Measurements from ENCODE around the gene TSN.

TSN gene

DNA sequence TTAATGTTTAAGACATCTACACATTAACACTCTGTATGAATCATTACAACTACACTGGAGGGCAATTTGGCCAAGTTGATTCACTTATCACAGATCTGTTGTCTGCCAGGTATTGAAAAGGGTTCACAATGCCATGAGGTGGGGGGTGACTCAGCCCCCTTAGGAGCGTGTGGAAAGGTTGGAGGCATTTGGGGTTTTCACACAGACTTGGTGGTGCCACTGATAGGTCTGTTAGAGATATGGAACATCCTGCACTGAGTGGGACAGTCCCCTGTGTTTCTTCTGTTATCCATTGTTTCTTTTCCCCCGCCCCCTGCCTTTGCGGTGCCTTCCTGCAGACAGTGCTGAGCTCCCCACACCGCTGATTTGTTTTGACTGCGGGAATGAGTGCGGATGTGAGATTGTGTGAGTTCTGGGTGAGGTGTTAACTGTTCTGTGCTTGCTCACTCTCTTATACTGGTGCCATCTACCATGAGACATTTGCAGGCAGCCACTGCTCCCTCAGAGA is 9.3 kb upstream of the TSN start:
- DNase-seq, result no peak

- peak; percentile 14 for DNase-seq
These were observed 7.2 kb upstream of the TSN start for GRCh38 chr2:121748202-121748601.

DNA sequence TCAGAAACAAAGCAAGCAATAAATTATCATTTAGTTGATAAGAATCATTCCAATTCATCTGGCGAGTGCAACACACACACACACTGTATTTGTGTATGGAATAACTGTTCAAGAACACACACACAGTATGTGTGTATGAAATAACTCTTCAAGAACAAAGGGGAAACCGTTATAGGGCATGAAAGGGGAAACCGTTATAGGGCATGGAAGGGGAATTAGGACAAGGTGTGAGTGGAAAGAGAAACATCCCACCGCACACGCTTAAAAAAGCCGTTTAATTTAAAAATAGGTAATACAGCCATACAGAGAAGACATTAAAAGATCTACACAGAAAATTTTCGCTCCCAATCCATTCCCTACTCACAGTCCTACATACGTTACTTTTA is 607 bp upstream of the TSN start:
- DNase-seq, result no peak

DNA sequence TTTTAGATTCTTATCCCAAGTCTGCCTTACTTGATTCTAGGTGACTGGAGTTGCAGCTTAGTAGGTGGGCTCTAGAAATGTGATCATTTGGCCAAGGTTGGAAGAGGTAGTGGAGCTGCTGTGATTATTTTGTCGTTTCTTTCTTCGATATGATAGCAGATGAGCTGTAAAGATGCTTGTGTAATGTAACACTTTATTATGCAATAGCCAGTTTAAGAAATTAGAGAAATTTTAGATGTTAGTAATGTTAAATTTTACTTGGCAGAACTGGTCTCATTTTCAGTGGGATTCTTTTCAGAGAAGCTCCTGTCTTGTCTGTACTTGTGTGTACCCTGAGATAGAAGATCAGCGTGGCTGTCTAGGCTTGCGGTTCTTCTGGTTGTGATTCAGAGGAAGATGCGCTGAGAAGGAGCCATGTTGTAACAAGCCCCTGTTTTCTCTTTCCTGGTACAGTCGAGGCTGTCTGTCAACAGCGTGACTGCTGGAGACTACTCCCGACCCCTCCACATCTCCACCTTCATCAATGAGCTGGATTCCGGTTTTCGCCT is 9.3 kb downstream of the TSN start:
- no peak for DNase-seq

GRCh38 chr2:121766624-121767023 is 11.2 kb downstream of the TSN start:
- no peak for DNase-seq

DNA sequence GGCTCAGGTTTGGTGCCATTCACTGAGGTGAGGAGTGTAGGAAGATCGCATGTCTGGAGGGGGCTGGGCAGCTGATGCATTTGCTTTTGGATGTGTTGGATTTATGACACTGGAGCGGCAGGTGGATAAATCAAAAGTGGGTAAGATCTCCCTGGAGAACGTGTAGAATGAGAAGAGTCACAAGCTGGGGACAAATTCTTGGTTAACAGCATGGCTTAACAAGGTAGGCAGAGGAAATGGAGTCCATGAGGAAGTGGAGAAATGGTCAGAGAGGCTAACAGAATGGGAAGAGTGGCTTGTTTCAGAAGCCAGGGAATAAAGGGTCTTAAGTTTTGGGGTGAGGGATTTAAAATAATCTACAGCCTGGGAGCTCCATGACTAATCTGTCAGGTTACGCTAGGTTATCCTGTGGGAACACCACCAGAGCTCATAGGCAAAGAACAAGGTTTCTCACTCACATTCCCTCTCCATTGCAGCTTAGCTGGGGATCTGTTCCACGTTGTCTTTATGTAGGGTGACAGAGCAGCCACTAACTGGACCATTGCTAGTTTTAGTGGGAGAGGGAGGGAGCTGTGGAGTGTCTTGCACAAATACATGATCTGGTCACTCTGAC is 12.8 kb downstream of the TSN start:
- no peak for DNase-seq

GRCh38 chr2:121771976-121772742 is 16.7 kb downstream of the TSN start:
- DNase-seq, result no peak

GRCh38 chr2:121774235-121774634 is 18.8 kb downstream of the TSN start:
- DNase-seq, result no peak

- no peak for DNase-seq
These were observed 20.9 kb downstream of the TSN start for GRCh38 chr2:121776361-121776760.

GRCh38 chr2:121776885-121777698 is 21.6 kb downstream of the TSN start:
- no peak for DNase-seq

GRCh38 chr2:121777699-121778058 is 22.2 kb downstream of the TSN start:
- DNase-seq, result no peak

DNA sequence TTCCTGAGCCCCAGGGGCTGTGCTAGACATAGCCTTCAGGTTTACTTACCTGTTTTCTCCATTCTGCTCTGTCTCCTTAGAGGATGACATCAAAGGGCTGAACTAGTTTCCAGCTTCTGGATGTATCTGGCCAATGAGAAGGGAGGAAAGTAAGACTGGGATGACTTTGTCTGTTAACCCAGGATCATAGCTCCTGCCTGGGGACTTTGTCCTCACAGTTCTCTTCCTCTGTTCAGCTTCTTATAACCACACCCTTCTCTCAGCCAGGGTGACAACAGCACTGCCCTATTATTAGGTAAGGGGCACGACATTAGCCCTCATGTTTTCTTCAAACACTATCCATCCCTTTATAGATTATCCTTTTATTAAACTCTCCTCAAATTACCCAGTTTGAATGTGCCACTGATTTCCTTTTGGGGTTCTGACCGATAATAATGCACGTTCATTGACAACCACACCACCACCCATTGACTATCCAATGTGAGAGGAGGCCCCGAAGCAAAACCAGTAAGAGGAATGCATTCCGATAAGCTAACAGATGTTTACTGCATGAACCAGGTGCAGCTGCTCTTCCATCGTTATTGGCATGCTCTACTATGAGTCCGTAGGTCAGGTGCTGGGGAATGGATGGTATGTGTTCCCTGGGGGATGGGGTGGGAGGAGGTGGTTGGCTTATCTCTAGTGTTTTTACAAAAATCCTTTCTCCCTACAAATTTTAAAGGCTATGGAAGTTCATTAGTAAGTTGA is 23.5 kb downstream of the TSN start:
- DNase-seq, result no peak

DNA sequence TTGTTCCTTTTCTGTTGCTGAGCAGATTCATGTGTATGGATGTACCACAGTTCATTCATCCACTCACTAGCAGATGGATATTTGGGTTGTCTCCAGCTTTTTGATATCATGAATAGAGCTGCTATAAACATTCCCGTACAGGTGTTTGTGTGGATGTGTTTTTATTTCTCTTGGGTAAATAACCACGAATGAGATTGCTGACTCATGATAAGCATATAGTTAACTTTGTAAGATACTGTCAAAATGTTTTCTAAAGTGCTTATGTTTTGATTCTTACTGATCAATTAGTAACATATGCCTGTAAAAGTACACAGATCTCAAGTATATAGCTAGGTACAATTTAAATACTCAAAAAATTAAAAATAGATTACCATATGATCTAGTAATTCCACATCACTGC is 27.7 kb downstream of the TSN start:
- DNase-seq, result no peak

GRCh38 chr2:121788685-121789084 is 33.2 kb downstream of the TSN start:
- DNase-seq, result no peak

DNA sequence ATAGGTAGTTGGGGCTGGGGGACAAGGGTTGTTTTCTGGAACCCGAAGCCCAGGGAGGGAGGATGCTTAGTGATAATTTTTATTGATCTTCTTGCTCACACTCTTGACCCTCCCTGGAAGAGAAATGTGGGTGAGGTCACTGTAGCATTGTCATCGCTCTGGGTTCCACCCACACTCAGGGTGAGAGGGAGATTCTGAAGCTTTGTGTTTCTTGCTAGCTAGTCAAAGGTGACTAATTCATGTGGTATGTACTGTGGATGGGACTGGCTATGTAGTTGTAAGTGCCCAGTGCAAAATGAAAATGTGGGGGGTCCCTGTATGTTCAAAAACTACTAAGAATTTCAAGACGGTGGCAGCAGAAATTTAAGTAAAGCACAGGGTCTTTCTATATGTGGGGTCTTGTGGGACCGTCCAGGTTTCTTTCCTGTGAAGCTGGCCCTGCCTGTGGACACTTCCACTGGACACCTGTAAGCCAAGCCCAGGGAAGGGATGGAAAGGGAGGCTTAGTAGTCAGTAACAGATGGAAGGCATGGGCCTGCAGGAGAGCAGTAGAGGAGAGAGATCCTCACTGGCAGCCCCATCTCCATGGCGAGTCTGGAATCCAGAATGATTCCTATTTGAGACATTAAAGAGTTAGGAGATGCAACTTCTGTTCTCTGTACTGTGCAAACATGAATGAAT is 35.0 kb downstream of the TSN start:
- no peak for DNase-seq

GRCh38 chr2:121791290-121791689 is 35.8 kb downstream of the TSN start:
- no peak for DNase-seq

DNA sequence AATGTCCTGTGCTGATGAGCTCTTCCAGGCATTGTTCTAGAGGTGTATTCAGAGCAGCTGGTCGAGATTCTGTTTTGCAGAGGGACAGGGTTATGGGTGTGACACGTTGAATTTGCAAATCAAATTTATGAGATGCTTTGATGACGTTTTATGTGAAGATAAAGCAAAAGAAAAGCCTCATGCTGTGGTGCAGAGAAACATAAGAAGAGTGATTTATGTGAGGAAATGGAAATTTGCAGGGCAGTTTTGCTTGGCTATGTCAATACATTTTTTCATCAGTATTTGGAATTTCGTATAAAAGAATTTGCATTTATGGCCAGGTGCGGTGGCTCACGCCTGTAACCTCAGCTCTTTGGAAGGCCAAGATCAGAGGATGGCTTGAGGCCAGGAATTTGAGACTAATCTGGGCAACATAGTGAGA is 36.4 kb downstream of the TSN start:
- DNase-seq, result no peak

GRCh38 chr2:121793816-121794215 is 38.4 kb downstream of the TSN start:
- DNase-seq, result no peak

GRCh38 chr2:121794233-121794632 is 38.8 kb downstream of the TSN start:
- DNase-seq, result no peak

DNA sequence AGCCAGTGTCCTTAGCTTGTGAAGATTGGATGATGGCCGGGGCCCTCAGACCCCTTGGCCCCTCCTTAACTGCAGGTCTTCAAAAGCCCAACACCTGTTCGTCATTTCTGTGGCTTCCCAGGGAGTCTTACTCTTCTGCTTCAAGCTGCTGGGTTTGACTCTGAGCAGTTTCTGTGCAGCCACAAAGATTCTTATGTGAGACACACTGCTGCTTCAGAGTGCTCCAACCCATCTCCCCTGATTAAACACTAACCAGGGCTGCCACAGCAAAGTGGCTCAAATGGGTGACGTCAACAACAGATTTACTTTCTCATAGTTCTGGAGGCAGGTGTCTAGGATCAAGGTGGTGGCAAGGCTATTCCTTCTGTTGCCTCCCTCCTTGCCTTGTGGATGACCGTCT is 40.8 kb downstream of the TSN start:
- DNase-seq, result no peak

DNA sequence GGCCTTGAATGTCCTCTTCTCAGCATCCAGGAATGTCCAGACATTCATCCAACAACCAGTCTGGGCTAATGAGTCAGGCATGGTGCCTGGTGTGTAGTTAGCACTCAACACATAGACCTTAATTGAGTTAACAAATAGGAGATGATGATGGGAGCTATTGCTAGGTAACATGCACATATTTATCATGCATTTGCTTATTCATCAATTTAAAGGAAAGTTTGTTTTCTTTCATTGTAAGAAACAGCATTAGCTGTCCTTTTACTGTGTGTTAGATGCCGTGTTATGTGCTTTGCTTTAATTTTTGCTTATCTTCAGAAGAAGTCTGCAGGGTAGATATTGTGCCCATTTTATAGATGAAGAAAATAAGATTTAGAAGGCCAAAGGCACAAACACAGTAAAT is 43.2 kb downstream of the TSN start:
- DNase-seq, result no peak

GRCh38 chr2:121801916-121802315 is 46.5 kb downstream of the TSN start:
- DNase-seq, result no peak
